Activated T-helper 17 cell treated with anti-CD3 and anti-CD28 coated beads, Interleukin-2, amount 50 U/mL, for 72 hours (primary cell): ENCODE data around the gene TMEM196. TPM values are rescaled to one million over a fixed set of nuclear protein-coding genes. Genes with fewer than 3 reads are reported as not detected.

Experiments used
- ATAC-seq: fragments of 150-1000 bp; cut with Tn5 transposase; replicated peaks from 2 replicates; pipeline ENCODE4 v1.10.0; 2021; ENCODE audit warnings: mild to moderate bottlenecking, moderate library complexity
- H3K27ac Mint-ChIP-seq: one replicate; pipeline ENCODE4 v1.8.0; 2022; ENCODE audit warnings: mixed read lengths
- H3K27me3 Mint-ChIP-seq: one replicate; pipeline ENCODE4 v1.8.0; 2022; ENCODE audit warnings: mixed read lengths
- H3K36me3 Mint-ChIP-seq: one replicate; pipeline ENCODE4 v1.8.0; 2022; ENCODE audit warnings: low read depth, mild to moderate bottlenecking, mixed read lengths
- H3K4me1 Mint-ChIP-seq: one replicate; pipeline ENCODE4 v1.8.0; 2022; ENCODE audit warnings: mixed read lengths
- H3K4me3 Mint-ChIP-seq: one replicate; pipeline ENCODE4 v1.8.0; 2022; ENCODE audit warnings: mild to moderate bottlenecking, mixed read lengths
- H3K9me3 Mint-ChIP-seq: one replicate; pipeline ENCODE4 v1.8.0; 2022; ENCODE audit warnings: mixed read lengths
- total RNA-seq, 2 donors: library from RNA; stranded (reverse); gene quantifications; one replicate each; pipeline ENCODE4 v1.2.3, GENCODE V29; 2022

TMEM196 gene
- total RNA-seq, 2 donors from 2014 or later: not detected

DNA sequence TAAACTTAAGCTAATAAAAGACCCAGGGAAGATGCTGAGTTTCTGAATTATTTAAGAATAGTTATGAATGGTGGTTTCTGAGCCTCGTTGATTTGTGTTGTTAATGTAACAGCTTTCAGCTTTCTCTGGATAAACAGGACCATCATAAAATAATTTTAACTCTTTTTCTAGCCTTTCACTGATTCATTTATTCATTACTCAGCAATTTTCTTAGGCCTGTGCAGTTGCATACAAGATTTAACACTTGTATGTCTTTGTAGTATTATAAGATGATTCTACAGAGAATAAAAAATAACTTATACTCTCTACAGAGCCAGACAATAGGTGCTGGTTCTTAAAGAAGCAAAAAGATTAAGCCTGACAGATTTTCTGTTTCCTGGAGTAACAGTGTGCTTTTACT, 29.3 kb downstream of the TMEM196 start:
- H3K9me3 Mint-ChIP-seq: no peaks in the 10 kb centered on the region
- no peaks in the 10 kb centered on the region for H3K4me1 Mint-ChIP-seq
- no peak for ATAC-seq
- no peak overlapping the region for H3K27ac Mint-ChIP-seq
- peaks cover 4% of the 10 kb centered on the region for H3K27me3 Mint-ChIP-seq
- H3K4me3 Mint-ChIP-seq: no peak overlapping the region
- no peaks in the 10 kb centered on the region for H3K36me3 Mint-ChIP-seq

DNA sequence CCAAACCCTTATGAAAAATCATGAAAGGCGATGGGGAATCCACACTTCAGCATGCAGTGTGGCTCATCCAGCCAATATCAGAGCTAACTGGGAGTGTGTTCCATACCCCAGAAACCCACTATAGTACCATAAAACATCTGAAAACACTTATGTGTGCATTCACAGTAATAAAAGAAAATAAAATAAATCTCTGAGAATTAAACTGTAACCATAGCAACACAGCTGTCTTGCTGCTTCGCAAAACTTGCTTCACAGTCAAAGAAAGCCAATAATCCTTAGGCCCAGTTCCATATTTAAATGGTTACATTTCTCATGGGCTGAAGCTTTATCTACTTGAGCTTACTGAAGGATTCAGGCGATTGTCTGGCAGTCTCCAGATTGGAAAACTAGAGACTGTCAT, 44.7 kb downstream of the TMEM196 start:
- no peak overlapping the region for H3K27ac Mint-ChIP-seq
- ATAC-seq: no peak
- H3K9me3 Mint-ChIP-seq: no peaks in the 10 kb centered on the region
- H3K4me1 Mint-ChIP-seq: no peaks in the 10 kb centered on the region
- H3K36me3 Mint-ChIP-seq: no peaks in the 10 kb centered on the region
- peaks cover 40% of the 10 kb centered on the region for H3K27me3 Mint-ChIP-seq
- no peak overlapping the region for H3K4me3 Mint-ChIP-seq

DNA sequence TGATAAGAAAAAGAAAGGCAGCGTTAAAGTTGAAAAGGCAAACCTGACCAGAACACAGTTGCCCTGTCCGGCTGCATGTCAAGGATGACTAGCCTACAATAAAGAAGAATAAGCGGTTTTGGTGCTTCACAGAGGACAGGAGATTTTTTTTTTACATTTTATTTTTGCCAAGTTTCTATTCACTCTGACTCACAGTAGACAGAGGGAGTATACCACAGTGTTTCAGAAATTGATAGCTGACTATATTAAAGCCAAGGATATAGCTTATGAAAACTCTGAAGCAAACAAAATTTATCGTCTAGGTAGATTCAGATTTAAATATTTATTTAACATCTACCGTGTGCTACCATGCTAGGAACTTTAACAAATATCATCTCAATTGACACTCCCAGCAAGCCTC, 47.6 kb downstream of the TMEM196 start:
- Mint-ChIP-seq H3K27ac (no peak overlapping the region), H3K36me3 (no peaks in the 10 kb centered on the region), H3K4me1 (no peaks in the 10 kb centered on the region), H3K4me3 (no peak overlapping the region), H3K9me3 (no peaks in the 10 kb centered on the region), H3K27me3 (peaks cover 32% of the 10 kb centered on the region)
- ATAC-seq: no peak

GRCh38 chr7:19715499-19715898, 57.9 kb downstream of the TMEM196 start:
- Mint-ChIP-seq H3K4me1 (no peaks in the 10 kb centered on the region), H3K9me3 (no peaks in the 10 kb centered on the region), H3K36me3 (no peaks in the 10 kb centered on the region), H3K27me3 (no peaks in the 10 kb centered on the region), H3K4me3 (no peak overlapping the region), H3K27ac (no peak overlapping the region)
- ATAC-seq: no peak

DNA sequence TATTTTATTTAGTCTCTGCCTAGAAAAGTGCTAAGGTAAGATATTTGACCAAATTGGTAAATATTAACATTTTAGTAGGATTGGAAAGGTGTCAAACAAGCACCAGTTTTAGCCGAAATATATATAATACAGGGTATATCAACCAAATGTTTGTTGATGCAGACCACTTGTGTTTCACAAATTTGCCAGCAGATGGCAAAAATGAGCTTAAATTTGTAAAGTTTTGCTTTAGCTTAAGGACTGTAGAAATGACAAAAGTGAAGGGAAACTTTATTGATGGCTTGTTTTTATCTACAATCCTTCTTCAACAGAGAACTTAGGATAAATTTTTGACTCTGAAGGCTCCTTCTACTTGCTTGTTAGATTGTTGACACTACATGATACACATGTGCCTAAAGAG, 59.7 kb downstream of the TMEM196 start:
- Mint-ChIP-seq H3K36me3 (no peaks in the 10 kb centered on the region), H3K4me3 (no peak overlapping the region), H3K9me3 (no peaks in the 10 kb centered on the region), H3K27ac (no peak overlapping the region), H3K27me3 (no peaks in the 10 kb centered on the region), H3K4me1 (no peaks in the 10 kb centered on the region)
- no peak for ATAC-seq

DNA sequence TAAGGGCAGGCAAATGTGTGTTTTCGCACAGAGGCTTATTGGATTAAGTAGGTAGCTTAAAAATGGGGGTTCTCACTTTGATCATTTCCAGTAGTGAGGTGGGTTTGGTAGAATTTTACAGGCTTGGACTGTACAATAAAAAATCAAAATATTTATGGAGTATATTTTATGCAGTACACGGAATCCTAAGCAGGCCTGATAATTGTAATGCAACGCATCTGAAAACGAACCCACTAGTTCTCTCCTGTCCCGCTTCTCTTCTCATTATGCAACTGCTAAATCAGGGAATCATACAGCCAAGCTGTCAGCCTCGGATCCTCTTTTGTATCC, 64.2 kb downstream of the TMEM196 start:
- Mint-ChIP-seq H3K4me3 (peak overlapping the region; percentile 98), H3K27me3 (no peaks in the 10 kb centered on the region), H3K36me3 (peaks cover 8% of the 10 kb centered on the region), H3K27ac (peak overlapping the region; percentile 95), H3K9me3 (no peaks in the 10 kb centered on the region), H3K4me1 (peaks cover 10% of the 10 kb centered on the region)
- no peak for ATAC-seq

DNA sequence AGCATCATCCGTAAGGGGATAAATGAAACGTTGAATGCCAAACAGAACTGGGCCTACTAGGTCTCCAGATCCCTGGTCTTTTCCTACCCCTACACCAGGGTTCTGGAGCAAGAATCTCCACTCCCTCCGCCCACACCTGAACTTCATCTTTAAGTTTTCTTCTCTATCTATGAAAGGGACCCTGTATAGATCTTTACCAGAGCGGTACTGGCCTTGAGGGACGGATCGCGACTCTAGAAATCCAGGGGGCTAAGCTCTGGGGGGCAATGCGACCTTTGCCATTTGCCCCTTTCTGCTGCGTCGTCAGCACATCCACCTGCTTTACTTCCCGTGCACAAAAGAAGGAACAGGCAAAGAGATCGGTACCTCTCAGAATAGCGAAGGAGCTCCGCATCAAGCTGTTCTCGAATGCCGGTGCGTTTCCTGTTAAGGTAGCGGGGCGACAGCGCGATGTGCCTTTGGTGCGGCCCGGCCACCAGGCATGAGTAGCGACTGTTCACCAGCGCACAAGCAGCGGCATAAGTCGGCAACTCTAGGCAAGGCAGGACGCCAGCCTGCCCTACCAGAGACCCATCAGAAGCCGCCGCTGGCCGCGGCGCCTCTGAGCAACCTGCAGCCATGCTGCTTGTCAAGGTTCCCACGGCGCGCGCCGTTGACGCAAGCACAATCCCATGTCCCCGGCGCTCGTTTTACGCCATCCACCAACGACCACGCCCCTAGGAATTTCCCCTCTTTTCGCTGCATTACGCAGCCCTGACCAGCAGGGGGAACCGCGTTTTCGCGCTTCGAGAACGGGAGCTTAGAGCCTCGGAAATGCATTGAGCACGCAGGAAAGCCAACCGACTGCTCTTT, 64.8 kb downstream of the TMEM196 start, which contains the start of gene POLR1F:
Gene POLR1F (minus strand): TSS at position 641 of the 852 bp plus-strand sequence. CDS start 21 bp downstream, at position 620.
- Mint-ChIP-seq H3K9me3 (no peaks in the 10 kb centered on the region), H3K4me3 (peak within 1 kb of the TSS; percentile 98), H3K27me3 (no peaks in the 10 kb centered on the region), H3K4me1 (peaks cover 10% of the 10 kb centered on the region), H3K27ac (peak within 1 kb of the TSS; percentile 95), H3K36me3 (peaks cover 14% of the 10 kb centered on the region)
- peak; percentile 99 for ATAC-seq

DNA sequence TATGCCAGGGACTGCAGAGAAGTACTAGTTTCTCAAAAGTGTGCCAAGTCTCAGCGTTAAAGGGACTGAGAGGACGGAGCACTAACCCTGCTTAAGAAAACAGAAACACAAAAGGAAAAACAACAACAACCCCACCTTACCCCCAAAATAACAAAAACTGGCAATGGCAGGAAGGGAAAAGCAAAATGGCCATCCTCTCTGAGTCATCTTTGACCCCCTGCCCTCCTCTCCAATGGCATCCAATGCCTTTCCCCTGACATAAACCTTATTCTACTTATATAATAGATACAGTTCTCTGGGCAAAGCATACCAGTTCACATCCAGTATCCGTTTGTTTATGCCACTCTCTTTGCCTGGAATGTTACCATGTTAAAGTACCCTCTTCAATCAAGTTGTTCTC, 66.2 kb downstream of the TMEM196 start:
- H3K4me3 Mint-ChIP-seq: peak overlapping the region; percentile 98
- H3K27ac Mint-ChIP-seq: peak overlapping the region; percentile 95
- H3K4me1 Mint-ChIP-seq: peaks cover 10% of the 10 kb centered on the region
- H3K9me3 Mint-ChIP-seq: no peaks in the 10 kb centered on the region
- ATAC-seq: no peak
- no peaks in the 10 kb centered on the region for H3K27me3 Mint-ChIP-seq
- peaks cover 27% of the 10 kb centered on the region for H3K36me3 Mint-ChIP-seq

DNA sequence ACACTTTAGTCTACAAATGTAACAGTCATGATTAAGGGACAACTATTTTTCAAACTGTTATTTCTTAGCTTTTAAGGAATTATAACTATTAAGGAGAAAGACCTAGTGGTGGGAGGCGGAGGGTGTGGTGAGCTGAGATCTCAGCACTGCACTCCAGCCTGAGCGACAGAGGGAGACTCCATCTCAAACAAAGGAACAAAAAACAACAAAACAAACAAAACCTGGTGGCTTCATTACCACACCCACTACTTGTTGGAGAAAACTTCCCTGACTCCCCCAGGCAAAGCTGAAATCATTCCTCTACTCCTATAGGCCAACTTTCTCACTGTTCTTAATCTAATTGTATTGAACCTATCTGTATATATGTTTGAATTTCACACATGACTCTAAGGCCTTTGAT, 67.8 kb downstream of the TMEM196 start:
- peaks cover 10% of the 10 kb centered on the region for H3K4me1 Mint-ChIP-seq
- no peaks in the 10 kb centered on the region for H3K9me3 Mint-ChIP-seq
- no peak for ATAC-seq
- H3K27me3 Mint-ChIP-seq: no peaks in the 10 kb centered on the region
- H3K36me3 Mint-ChIP-seq: peaks cover 43% of the 10 kb centered on the region
- no peak overlapping the region for H3K27ac Mint-ChIP-seq
- H3K4me3 Mint-ChIP-seq: peak overlapping the region; percentile 16

DNA sequence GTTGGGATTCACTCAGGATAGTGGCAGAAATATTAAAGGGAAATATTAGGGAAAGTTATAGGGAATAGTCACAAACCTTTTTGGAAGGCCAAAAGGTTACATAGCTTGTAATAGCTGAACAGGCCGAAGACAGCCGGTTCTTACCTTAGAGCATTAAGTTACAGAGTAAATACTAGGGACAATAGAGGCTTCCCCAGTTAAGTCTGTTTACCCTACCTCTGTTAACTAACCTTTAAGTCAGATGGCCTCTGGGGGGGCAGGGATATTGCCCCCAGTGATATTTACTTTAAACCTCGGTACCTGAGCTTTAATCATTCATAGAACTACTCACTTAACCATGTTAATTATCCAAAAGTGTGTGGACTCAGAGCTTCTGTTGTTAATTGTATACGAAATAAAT, 71.9 kb downstream of the TMEM196 start:
- Mint-ChIP-seq H3K27ac (no peak overlapping the region), H3K4me1 (peaks cover 6% of the 10 kb centered on the region), H3K36me3 (peaks cover 84% of the 10 kb centered on the region), H3K27me3 (no peaks in the 10 kb centered on the region), H3K9me3 (no peaks in the 10 kb centered on the region), H3K4me3 (no peak overlapping the region)
- ATAC-seq: no peak

GRCh38 chr7:19700936-19701335, 72.5 kb downstream of the TMEM196 start:
- Mint-ChIP-seq H3K27ac (no peak overlapping the region), H3K4me3 (no peak overlapping the region), H3K4me1 (peaks cover 2% of the 10 kb centered on the region), H3K27me3 (no peaks in the 10 kb centered on the region), H3K36me3 (peaks cover 87% of the 10 kb centered on the region), H3K9me3 (no peaks in the 10 kb centered on the region)
- ATAC-seq: no peak

DNA sequence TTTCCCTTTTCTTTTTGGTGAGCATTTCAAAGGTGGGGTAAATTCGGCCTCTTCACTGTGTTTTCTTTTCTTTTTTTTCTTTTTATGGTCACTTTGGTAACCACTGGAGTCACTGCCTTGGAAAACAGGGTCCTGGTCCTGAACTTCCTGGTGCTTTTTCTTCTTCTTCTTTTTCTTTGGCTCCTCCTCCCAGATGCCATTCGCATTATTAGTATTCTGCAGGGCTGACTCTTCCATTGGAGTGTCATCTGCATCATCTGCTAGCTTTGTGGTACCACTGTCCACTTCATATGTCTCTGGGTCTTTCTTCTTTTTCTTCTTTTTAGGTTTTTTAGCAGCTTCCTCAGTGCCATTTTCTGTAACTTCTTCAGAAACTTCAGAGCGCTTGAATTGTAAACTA, 75.1 kb downstream of the TMEM196 start:
- H3K4me3 Mint-ChIP-seq: no peak overlapping the region
- no peak for ATAC-seq
- no peak overlapping the region for H3K27ac Mint-ChIP-seq
- H3K36me3 Mint-ChIP-seq: peaks cover 75% of the 10 kb centered on the region
- no peaks in the 10 kb centered on the region for H3K9me3 Mint-ChIP-seq
- no peaks in the 10 kb centered on the region for H3K27me3 Mint-ChIP-seq
- H3K4me1 Mint-ChIP-seq: no peaks in the 10 kb centered on the region

DNA sequence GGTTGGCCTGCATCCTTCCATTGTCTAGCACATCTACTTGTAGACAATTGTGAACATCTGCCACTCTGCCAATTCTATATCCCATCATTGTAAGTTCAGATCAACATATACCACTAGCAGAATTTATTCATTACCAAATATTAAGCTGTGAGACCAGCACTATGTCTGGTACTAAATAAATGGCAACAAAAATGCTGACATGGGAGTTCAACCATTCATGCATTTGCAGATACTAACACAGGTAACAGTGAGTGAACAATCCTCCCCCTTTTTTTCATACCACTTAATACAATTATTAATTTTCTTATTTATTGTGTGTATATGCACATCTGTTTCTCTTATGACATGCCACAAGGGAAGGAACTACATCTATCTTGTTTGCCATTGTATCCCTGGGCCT, 76.5 kb downstream of the TMEM196 start:
- Mint-ChIP-seq H3K4me3 (no peak overlapping the region), H3K4me1 (no peaks in the 10 kb centered on the region), H3K36me3 (peaks cover 61% of the 10 kb centered on the region), H3K9me3 (no peaks in the 10 kb centered on the region), H3K27ac (no peak overlapping the region), H3K27me3 (no peaks in the 10 kb centered on the region)
- no peak for ATAC-seq

GRCh38 chr7:19692111-19692828, 81.1 kb downstream of the TMEM196 start:
- no peak for ATAC-seq
- no peaks in the 10 kb centered on the region for H3K27me3 Mint-ChIP-seq

DNA sequence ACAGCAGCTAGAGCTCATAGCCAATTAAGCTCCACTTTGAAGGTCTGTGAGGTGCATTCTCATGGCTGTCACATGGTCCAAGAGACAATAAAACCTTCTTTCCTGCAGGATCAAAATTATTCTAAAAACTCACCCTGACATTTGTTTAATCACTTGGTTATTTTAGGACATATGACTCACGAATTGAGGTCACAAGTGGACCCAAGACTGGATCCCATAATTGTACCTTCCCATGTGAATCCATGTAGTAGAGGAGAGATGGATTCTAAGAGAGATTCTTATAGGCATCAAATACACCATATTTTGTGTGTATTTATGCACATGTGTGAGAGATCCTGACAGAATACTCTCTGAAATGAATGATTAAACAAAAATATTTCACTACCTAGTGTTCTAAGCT, 82.7 kb downstream of the TMEM196 start:
- Mint-ChIP-seq H3K36me3 (peaks cover 2% of the 10 kb centered on the region), H3K4me1 (no peaks in the 10 kb centered on the region), H3K27me3 (no peaks in the 10 kb centered on the region), H3K4me3 (no peak overlapping the region), H3K27ac (no peak overlapping the region), H3K9me3 (no peaks in the 10 kb centered on the region)
- no peak for ATAC-seq

More at GRCh38 chr7:19692111-19692828, 81.1 kb downstream of the TMEM196 start:
- peaks cover 16% of the 10 kb centered on the region for H3K36me3 Mint-ChIP-seq
- no peaks in the 10 kb centered on the region for H3K4me1 Mint-ChIP-seq
- H3K9me3 Mint-ChIP-seq: no peaks in the 10 kb centered on the region
- H3K4me3 Mint-ChIP-seq: no peak overlapping the region
- no peak overlapping the region for H3K27ac Mint-ChIP-seq
